ENCODE data around the gene GPC5. TPM values are rescaled to one million over a fixed set of nuclear protein-coding genes. Genes with fewer than 3 reads are reported as not detected.

The GPC5 gene
- total RNA-seq, 1 experiment from 2014 or later = 0.15 TPM

DNA sequence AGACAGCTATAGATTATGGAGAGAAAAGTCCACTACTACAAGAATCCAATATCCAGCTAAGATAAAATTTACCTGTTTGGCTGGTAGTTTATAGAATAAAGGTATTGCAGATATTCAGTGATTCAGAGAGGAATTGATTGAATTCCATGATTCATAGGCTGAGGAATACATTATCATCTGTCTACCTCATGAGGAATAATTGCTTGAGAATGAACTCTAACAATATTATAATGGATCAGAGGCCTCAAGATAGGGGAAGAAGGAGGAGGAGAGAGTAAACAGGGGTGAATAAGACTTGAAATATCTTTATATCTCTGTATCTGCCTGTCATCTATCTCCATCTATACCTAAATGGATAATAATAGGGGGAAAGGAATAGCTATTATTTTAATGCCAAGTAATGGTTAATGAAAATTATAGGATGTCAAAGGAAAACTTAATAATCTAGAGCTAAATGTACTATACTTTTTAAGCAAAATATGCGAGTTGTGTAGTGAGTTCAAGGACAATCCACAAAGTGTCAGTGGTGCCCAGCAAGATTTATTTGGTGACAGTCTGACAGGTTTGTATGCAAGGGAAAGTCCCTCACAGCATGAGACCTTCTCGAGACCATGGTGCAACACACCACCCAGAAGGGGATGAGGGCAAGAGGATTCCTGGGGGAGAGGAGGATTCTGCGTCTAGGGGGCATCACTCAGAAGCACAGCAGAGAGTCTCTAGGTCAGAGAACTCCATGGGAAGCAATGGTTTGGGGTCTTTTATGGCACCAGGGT is 224.5 kb downstream of the GPC5 start:
- no peak overlapping the region for H2BK5ac ChIP-seq (ENCODE audit: insufficient read length, low read length)
- H3K36me3 Mint-ChIP-seq (ENCODE audit: insufficient read depth in 1 of 3, low read depth in 3 of 3) = no peaks in the 10 kb centered on the region
- no peak overlapping the region for H2AFZ ChIP-seq (ENCODE audit: low read length)
- DNase-seq = no peak
- no peak overlapping the region for H3K9ac ChIP-seq (ENCODE audit: extremely low read depth, insufficient read length, low read length)
- H2BK12ac ChIP-seq (ENCODE audit: insufficient read length, low read depth, low read length) = no peak overlapping the region
- peaks cover 0 to 3% of the 10 kb centered on the region in 2 experiments; a peak in 2 of 4 replicates for H3K4me1 Mint-ChIP-seq
- H3K79me2 ChIP-seq (ENCODE audit: insufficient read depth, low read length) = no peaks in the 10 kb centered on the region
- H4K20me1 ChIP-seq (ENCODE audit: control insufficient read depth, insufficient read depth, insufficient read length) = no peaks in the 10 kb centered on the region
- no peaks in the 10 kb centered on the region for H3K9me3 ChIP-seq (ENCODE audit: control insufficient read depth, low read depth, low read length)
- no peak overlapping the region for H3K14ac ChIP-seq (ENCODE audit: insufficient read depth, low read length)
- no peak overlapping the region; a peak in 1 of 7 replicates for H3K27ac Mint-ChIP-seq
- H3K27me3 Mint-ChIP-seq (ENCODE audit: low read depth) = no peaks in the 10 kb centered on the region
- H3K4ac ChIP-seq (ENCODE audit: low read depth, low read length) = no peak overlapping the region
- H4K91ac ChIP-seq (ENCODE audit: insufficient read length, low read depth, low read length) = no peak overlapping the region
- no peak overlapping the region for H3K4me2 ChIP-seq (ENCODE audit: insufficient read depth, insufficient read length, low read length)
- no peaks in the 10 kb centered on the region for H3K4me1 ChIP-seq (ENCODE audit: insufficient read depth, low read length)
- no peaks in the 10 kb centered on the region for H3K23me2 ChIP-seq (ENCODE audit: insufficient read length, low read depth, low read length, poor library complexity, severe bottlenecking)
- no peak overlapping the region for H3K4me3 Mint-ChIP-seq
- no peak overlapping the region for H3T11ph ChIP-seq (ENCODE audit: low read length)
- no CpG with 5 or more reads among the region's 3 CpGs for WGBS (ENCODE audit: extremely low coverage, insufficient read length, low lambda C conversion rate)
- H3K23ac ChIP-seq (ENCODE audit: insufficient read length, low read depth, low read length) = no peak overlapping the region
- no peak overlapping the region for H4K8ac ChIP-seq (replicated peaks; ENCODE audit: insufficient read length, low read depth, low read length)
- no peaks in the 10 kb centered on the region for H3K79me1 ChIP-seq (ENCODE audit: insufficient read depth, low read depth, low read length, poor library complexity, severe bottlenecking)
- no peak overlapping the region for H3K18ac ChIP-seq (ENCODE audit: insufficient read length, low read depth, low read length)
- H3K27me3 ChIP-seq (ENCODE audit: insufficient read depth, low read length) = no peaks in the 10 kb centered on the region
- H3K56ac ChIP-seq (ENCODE audit: insufficient read length, low read depth, low read length) = no peak overlapping the region
- no peak overlapping the region for H2BK15ac ChIP-seq (ENCODE audit: low read depth, low read length)
- no peak overlapping the region for H4K5ac ChIP-seq (ENCODE audit: insufficient read length, low read depth, low read length)
- H3K27ac ChIP-seq (ENCODE audit: insufficient read length, low read depth, low read length) = no peak overlapping the region
- TF ChIP-seq, protein P1, sequence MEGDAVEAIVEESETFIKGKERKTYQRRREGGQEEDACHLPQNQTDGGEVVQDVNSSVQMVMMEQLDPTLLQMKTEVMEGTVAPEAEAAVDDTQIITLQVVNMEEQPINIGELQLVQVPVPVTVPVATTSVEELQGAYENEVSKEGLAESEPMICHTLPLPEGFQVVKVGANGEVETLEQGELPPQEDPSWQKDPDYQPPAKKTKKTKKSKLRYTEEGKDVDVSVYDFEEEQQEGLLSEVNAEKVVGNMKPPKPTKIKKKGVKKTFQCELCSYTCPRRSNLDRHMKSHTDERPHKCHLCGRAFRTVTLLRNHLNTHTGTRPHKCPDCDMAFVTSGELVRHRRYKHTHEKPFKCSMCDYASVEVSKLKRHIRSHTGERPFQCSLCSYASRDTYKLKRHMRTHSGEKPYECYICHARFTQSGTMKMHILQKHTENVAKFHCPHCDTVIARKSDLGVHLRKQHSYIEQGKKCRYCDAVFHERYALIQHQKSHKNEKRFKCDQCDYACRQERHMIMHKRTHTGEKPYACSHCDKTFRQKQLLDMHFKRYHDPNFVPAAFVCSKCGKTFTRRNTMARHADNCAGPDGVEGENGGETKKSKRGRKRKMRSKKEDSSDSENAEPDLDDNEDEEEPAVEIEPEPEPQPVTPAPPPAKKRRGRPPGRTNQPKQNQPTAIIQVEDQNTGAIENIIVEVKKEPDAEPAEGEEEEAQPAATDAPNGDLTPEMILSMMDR (conservative IDR thresholded peaks at IDR 0.05) = no peak
- no peaks in the 10 kb centered on the region for H3K9me3 Mint-ChIP-seq
- H2AK5ac ChIP-seq (ENCODE audit: insufficient read length, low read length) = no peak overlapping the region
- H2BK20ac ChIP-seq (ENCODE audit: low read depth, low read length, poor library complexity, severe bottlenecking) = no peak overlapping the region
- no peak overlapping the region for H2BK120ac ChIP-seq (ENCODE audit: low read depth, low read length, poor library complexity, severe bottlenecking)

Data from H9 (cell line).